ENCODE measurements around the gene BCL2L13.

The BCL2L13 gene, protein sequence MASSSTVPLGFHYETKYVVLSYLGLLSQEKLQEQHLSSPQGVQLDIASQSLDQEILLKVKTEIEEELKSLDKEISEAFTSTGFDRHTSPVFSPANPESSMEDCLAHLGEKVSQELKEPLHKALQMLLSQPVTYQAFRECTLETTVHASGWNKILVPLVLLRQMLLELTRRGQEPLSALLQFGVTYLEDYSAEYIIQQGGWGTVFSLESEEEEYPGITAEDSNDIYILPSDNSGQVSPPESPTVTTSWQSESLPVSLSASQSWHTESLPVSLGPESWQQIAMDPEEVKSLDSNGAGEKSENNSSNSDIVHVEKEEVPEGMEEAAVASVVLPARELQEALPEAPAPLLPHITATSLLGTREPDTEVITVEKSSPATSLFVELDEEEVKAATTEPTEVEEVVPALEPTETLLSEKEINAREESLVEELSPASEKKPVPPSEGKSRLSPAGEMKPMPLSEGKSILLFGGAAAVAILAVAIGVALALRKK

DNA sequence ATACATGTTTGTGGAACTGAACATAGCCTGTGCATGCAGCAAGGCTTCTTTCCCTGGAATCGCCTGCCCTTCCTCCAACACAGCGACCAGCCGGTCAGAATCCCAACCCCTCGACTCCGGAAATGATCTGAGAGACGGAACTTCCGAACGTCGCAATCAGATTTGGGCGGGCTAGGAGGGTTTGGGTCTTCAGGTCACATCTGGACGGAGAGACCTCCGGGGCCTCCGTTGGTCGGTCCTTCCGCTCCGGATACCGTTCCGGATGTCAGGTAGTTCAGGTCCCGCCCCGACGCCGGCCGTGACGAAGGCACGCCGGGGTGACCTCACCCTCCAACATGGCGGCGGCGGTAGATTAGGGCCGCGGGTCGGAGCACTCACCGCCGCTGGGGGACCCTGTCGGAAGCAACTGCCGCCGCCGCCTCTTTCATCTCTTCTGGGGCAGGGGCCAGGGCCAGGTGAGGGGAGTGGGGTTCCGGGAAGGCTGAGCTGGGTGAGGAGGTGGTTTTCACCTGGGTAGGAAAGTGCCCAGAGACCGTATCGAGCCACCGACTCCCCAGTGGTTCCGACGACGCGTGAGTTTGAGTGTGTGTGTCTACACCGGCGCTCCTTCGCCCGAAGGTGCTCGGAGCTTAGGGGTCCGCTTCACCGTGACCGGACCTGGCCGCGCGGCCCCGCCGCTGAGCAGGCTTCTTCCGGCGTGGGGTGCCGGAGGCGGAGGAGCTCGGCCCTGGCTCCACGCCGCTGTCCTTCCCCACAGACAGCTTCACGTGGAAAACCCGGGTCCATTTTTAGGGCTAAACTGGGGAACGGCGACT is at the start of gene BCL2L13:
TSS of gene BCL2L13 (plus strand) at position 326 of the 815 bp plus-strand sequence. CDS start 16,955 bp downstream, outside the sequence.
- peak; percentile 96 for DNase-seq (ENCODE audit: low read depth)
- TF ChIP-seq, protein P1, sequence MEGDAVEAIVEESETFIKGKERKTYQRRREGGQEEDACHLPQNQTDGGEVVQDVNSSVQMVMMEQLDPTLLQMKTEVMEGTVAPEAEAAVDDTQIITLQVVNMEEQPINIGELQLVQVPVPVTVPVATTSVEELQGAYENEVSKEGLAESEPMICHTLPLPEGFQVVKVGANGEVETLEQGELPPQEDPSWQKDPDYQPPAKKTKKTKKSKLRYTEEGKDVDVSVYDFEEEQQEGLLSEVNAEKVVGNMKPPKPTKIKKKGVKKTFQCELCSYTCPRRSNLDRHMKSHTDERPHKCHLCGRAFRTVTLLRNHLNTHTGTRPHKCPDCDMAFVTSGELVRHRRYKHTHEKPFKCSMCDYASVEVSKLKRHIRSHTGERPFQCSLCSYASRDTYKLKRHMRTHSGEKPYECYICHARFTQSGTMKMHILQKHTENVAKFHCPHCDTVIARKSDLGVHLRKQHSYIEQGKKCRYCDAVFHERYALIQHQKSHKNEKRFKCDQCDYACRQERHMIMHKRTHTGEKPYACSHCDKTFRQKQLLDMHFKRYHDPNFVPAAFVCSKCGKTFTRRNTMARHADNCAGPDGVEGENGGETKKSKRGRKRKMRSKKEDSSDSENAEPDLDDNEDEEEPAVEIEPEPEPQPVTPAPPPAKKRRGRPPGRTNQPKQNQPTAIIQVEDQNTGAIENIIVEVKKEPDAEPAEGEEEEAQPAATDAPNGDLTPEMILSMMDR (IDR thresholded peaks at IDR 0.05; ENCODE audit: insufficient read depth, low read depth, low read length, missing control alignments), result no peak
- H3K4me3 ChIP-seq (ENCODE audit: low read depth, low read length), result peak within 1 kb of the TSS; percentile 71

DNA sequence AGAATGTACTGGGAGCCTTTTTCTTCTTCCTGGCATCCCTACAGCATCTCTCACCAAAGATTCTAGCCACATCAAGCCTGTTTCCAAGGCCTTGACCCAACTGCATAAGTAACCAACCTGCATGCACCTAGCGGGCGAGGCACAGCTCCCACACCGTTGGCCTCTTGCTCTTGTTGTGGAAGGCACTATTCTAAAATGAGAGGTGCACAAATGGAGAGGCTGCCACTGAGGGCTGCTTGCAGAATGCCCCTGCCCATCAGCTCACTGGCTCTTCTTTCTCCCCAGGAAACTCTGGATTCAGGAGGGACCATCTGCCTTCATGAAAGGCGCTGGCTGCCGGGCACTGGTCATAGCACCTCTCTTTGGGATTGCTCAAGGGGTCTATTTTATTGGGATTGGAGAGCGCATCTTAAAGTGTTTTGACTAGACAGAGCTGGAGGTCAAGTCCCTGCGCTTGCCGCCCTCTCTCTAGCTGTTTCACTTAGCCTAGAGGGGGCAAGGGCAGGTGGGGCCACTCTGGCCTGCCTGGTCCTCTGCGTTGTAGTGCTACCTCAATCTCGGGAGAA is 48.7 kb upstream of the BCL2L13 start:
- no peak for DNase-seq (ENCODE audit: low read depth)
- H3K4me3 ChIP-seq (ENCODE audit: low read depth, low read length), result no peak overlapping the region
- TF ChIP-seq, protein P1 (IDR thresholded peaks at IDR 0.05; ENCODE audit: insufficient read depth, low read depth, low read length, missing control alignments), result no peak

DNA sequence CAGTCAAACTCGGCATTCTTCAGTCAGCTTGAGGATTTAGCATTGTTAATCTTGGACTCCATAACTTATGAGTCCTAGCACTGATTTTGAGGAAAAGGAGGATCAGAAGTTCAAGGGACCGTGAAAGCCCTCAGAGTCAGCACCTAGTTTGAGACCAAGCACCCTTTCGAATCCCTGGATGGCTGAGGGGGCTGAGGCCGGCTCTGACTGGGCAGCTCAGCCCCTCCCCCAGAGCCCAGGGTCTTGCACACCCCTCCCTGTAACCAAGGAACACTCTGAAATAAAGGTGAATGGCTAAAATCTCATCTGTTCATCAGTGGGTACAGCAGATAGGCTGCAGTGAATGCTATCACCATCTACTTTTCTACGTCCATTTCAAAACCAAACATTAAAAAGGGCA is 48.0 kb upstream of the BCL2L13 start:
- TF ChIP-seq, protein P1 (IDR thresholded peaks at IDR 0.05; ENCODE audit: insufficient read depth, low read depth, low read length, missing control alignments), result no peak
- no peak overlapping the region for H3K4me3 ChIP-seq (ENCODE audit: low read depth, low read length)
- DNase-seq (ENCODE audit: low read depth), result no peak

DNA sequence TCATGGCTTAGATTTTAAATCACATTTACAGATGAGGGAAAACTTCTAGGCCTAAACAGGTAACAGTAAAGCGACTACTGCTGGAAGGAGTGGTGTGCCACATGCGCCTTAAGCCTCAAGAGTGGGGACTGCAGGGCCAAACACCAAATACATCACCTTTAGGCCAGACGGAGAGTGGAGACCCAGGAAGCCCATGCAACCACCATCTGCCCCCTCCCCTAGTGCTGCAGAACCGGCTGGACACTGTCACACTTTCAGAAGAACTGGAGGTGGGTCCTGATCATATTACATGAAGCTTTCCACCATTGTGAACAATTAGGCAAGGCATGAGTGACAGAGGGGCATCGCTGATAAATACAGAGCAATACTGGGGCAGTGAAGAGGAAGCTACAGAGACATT is 46.4 kb upstream of the BCL2L13 start:
- no peak for DNase-seq (ENCODE audit: low read depth)
- TF ChIP-seq, protein P1 (IDR thresholded peaks at IDR 0.05; ENCODE audit: insufficient read depth, low read depth, low read length, missing control alignments), result no peak
- H3K4me3 ChIP-seq (ENCODE audit: low read depth, low read length), result no peak overlapping the region

DNA sequence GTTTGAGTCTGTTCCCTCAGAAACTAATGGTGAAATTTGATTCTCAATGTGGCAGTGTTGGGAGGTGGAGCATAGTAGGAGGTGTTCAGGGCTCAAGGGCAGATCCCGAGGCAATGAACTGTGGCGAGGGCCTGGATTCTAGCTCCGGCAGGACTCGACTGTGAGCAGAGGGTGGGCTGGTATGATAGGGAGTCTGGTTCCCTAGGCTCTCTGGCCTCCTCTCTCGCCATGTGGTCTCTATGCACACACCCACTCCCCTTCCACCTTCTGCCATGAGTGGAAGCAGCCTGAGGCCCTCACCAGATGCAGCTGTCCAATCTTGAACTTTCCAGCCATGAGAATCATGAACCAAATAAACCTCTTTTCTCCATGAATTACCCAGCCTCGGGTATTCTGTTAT is 42.3 kb upstream of the BCL2L13 start:
- no peak for DNase-seq (ENCODE audit: low read depth)
- TF ChIP-seq, protein P1 (IDR thresholded peaks at IDR 0.05; ENCODE audit: insufficient read depth, low read depth, low read length, missing control alignments), result no peak
- H3K4me3 ChIP-seq (ENCODE audit: low read depth, low read length), result no peak overlapping the region

DNA sequence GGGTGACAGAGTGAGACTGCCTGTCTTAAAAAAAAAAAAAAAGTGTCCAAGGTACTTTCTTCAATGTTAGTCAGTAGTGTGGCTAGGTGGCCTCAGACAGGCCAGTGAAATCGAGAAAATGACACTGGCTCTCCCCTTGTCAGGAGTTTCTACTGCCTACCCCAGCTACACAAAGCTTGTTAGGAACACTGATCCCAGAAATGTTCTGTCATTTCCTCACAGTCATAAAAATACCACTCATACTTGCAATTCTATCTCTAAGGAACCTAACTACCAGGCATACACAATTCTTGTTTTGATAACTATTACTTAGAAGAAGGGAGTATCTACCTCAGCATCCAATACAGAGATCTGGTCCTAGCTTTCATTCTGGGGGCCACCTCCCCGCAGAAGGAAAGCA is 41.3 kb upstream of the BCL2L13 start:
- TF ChIP-seq, protein P1 (IDR thresholded peaks at IDR 0.05; ENCODE audit: insufficient read depth, low read depth, low read length, missing control alignments), result no peak
- DNase-seq (ENCODE audit: low read depth), result no peak
- no peak overlapping the region for H3K4me3 ChIP-seq (ENCODE audit: low read depth, low read length)

Data from GM12865 (cell line).